Liver (tissue), 9 donors: Measurements from ENCODE around the gene FYB1. TPM values are rescaled to one million over a fixed set of nuclear protein-coding genes. Genes with fewer than 3 reads are reported as not detected.

ENCODE experiments used
- DNase-seq: peaks from one replicate; pipeline ENCODE4 v3.0.0-alpha.2; 2017; ENCODE audit warnings: low spot score
- H3K27ac ChIP-seq, 2 donors: one replicate each; pipeline ENCODE4 v1.7.0; 2013; ENCODE audit warnings: inconsistent platforms in 2 of 2, low read length in 2 of 2, control low read depth in 1 of 2, low read depth in 1 of 2, mild to moderate bottlenecking in 1 of 2
- H3K27me3 ChIP-seq, 4 donors: one replicate each; pipeline versions ENCODE4 v1.6.1 to v1.7.0; 2013; ENCODE audit warnings: low read length in 3 of 4, inconsistent platforms in 1 of 4, mild to moderate bottlenecking in 1 of 4, moderate library complexity in 1 of 4; ENCODE audit not compliant: control insufficient read depth in 4 of 4, insufficient read depth in 4 of 4
- H3K36me3 ChIP-seq, 4 donors: one replicate each; pipeline versions ENCODE4 v1.6.1 to v1.7.0; 2013; ENCODE audit warnings: low read length in 3 of 4, mild to moderate bottlenecking in 3 of 4, low read depth in 1 of 4, moderate library complexity in 1 of 4; ENCODE audit not compliant: control insufficient read depth in 4 of 4, insufficient read depth in 3 of 4
- H3K4me1 ChIP-seq, 4 donors: one replicate each; pipeline versions ENCODE4 v1.6.1 to v1.7.0; 2013; ENCODE audit warnings: low read length in 3 of 4, mild to moderate bottlenecking in 3 of 4, moderate library complexity in 1 of 4; ENCODE audit not compliant: control insufficient read depth in 4 of 4, insufficient read depth in 4 of 4
- H3K4me3 ChIP-seq, 3 donors: one replicate each; pipeline versions ENCODE4 v1.6.1 to v1.7.0; 2013; ENCODE audit warnings: low read length in 3 of 3, control low read depth in 1 of 3, low read depth in 1 of 3, mild to moderate bottlenecking in 1 of 3
- H3K9ac ChIP-seq, 2 donors: one replicate each; pipeline ENCODE4 v1.7.0; 2013; ENCODE audit warnings: low read length in 2 of 2, mild to moderate bottlenecking in 2 of 2, moderate library complexity in 2 of 2, control low read depth in 1 of 2, low read depth in 1 of 2
- H3K9me3 ChIP-seq, 4 donors: one replicate each; pipeline versions ENCODE4 v1.6.1 to v1.7.0; 2013; ENCODE audit warnings: low read length in 3 of 4; ENCODE audit not compliant: control insufficient read depth in 4 of 4
- CTCF ChIP-seq: fragments of 150-350 bp; IDR thresholded peaks from 2 replicates; pipeline ENCODE4 v1.5.1; 2017; ENCODE audit warnings: improper control_type of control experiment, low read depth, low read length; ENCODE audit not compliant: missing input control
- EGR1 ChIP-seq, 2 donors: IDR thresholded peaks; 2 replicates each; pipeline ENCODE4 v1.6.1; 2016 to 2018; ENCODE audit warnings: antibody characterized with exemption in 2 of 2, low read depth in 2 of 2
- FOXA2 ChIP-seq: IDR thresholded peaks from 2 replicates; pipeline ENCODE4 v1.6.1; 2016; ENCODE audit warnings: antibody characterized with exemption
- JUND ChIP-seq, 2 donors: IDR thresholded peaks; 2 replicates each; pipeline ENCODE4 v1.6.1; 2016; ENCODE audit warnings: antibody characterized with exemption in 2 of 2
- RAD21 ChIP-seq, 2 donors: IDR thresholded peaks; 2 replicates each; pipeline ENCODE4 v1.6.1; 2016; ENCODE audit warnings: antibody characterized with exemption in 2 of 2, mild to moderate bottlenecking in 2 of 2
- REST ChIP-seq: IDR thresholded peaks from 2 replicates; pipeline ENCODE4 v1.6.1; 2016; ENCODE audit warnings: antibody characterized with exemption, mild to moderate bottlenecking
- TAF1 ChIP-seq: conservative IDR thresholded peaks from 2 replicates; pipeline ENCODE4 v1.6.1; 2016; ENCODE audit warnings: antibody characterized with exemption, mild to moderate bottlenecking
- YY1 ChIP-seq: IDR thresholded peaks from 2 replicates; pipeline ENCODE4 v1.6.1; 2016; ENCODE audit warnings: antibody characterized with exemption, mild to moderate bottlenecking
- ZBTB33 ChIP-seq: IDR thresholded peaks from 2 replicates; pipeline ENCODE4 v1.6.1; 2016; ENCODE audit warnings: antibody characterized with exemption
- WGBS: extraction: QIAGEN DNeasy Blood & Tissue Kit; methylation state at CpG from one replicate; pipeline ENCODE4 v1.1.7; 2013; 5-methylcytosine and 5-hydroxymethylcytosine counted together
- polyA plus RNA-seq, 2 donors: library from polyadenylated mRNA; stranded (reverse) in 1 of 2; unstranded in 1 of 2; fragments of 200-250 nt in 1 of 2; fragments of >200 nt in 1 of 2; fragmentation: Nextera tagmentation in 1 of 2; extraction: Ambion mirVana in 1 of 2; gene quantifications; one replicate each; pipeline versions ENCODE4 v1.2.1 to v1.2.3, GENCODE V29; 2013 to 2015
- total RNA-seq, 2 donors: library from RNA; depleted of rRNA; stranded (reverse); fragments of >200 nt; gene quantifications; one replicate each; pipeline ENCODE4 v1.2.3, GENCODE V29; 2014
- TF ChIP-seq, protein P1 (sequence below): IDR thresholded peaks from 2 replicates; pipeline ENCODE4 v1.6.1; 2016; ENCODE audit warnings: antibody characterized with exemption
- donor health status: healthy.
- donor health status: healthy.
- donor health status: healthy.
- donor health status: healthy.
- donor health status: healthy.

The FYB1 gene
- total and polyA plus RNA-seq, 4 donors, result 2.3 to 14.6 (median 6.9) TPM

DNA sequence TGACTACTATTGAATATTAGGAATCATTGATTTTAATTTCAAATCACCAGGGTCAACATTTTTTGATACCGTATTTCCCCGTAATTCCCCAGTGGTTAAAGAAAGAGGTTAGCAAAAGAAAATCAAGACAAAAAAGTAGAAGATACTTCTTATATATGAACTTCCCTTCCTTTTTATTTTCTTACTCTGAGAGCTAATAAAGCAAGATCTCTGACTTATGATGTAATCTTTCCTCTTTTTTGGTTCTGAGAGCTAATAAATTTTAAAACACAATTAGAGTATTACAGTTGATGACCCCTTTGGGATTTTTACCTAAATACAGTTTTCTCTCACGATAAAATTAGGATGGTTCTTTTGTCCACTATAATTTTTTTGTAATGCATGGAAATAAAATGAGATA lies 9.2 kb upstream of the FYB1 start (continued):
- no peak for TF ChIP-seq CTCF
- TF ChIP-seq TAF1, result no peak
- TF ChIP-seq, protein P1, sequence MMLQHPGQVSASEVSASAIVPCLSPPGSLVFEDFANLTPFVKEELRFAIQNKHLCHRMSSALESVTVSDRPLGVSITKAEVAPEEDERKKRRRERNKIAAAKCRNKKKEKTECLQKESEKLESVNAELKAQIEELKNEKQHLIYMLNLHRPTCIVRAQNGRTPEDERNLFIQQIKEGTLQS, result no peak
- no peak for TF ChIP-seq EGR1 (IDR thresholded peaks at IDR 0.05; ENCODE audit: low read depth in 2 of 2)
- no peak for TF ChIP-seq RAD21 (IDR thresholded peaks at IDR 0.05)

GRCh38 chr5:39226558-39226957 lies 7.2 kb upstream of the FYB1 start:
- H3K9me3 ChIP-seq, result no peaks in the 10 kb centered on the region
- DNase-seq, result no peak
- no peak overlapping the region for H3K4me3 ChIP-seq
- TF ChIP-seq TAF1, result no peak
- TF ChIP-seq REST, result no peak
- no peak for TF ChIP-seq ZBTB33
- TF ChIP-seq YY1, result no peak
- no peak for TF ChIP-seq JUND (IDR thresholded peaks at IDR 0.05)
- TF ChIP-seq, protein P1, result no peak
- H3K27me3 ChIP-seq, result no peaks in the 10 kb centered on the region
- no peak overlapping the region for H3K9ac ChIP-seq
- H3K4me1 ChIP-seq, result no peaks in the 10 kb centered on the region
- no peak overlapping the region for H3K27ac ChIP-seq
- WGBS, result 84% methylated on average over 1 of the region's 1 CpG
- no peaks in the 10 kb centered on the region for H3K36me3 ChIP-seq

GRCh38 chr5:39226100-39226451 lies 6.7 kb upstream of the FYB1 start:
- Histone ChIP-seq H3K36me3 (no peaks in the 10 kb centered on the region), H3K4me1 (no peaks in the 10 kb centered on the region), H3K27ac (no peak overlapping the region), H3K9me3 (no peaks in the 10 kb centered on the region), H3K27me3 (no peaks in the 10 kb centered on the region), H3K9ac (no peak overlapping the region), H3K4me3 (no peak overlapping the region)
- WGBS, result 86% methylated on average over 3 of the region's 3 CpGs
- TF ChIP-seq FOXA2, result no peak
- DNase-seq, result no peak
